ENCODE measurements around the gene SLU7. TPM values are rescaled to one million over a fixed set of nuclear protein-coding genes. Genes with fewer than 3 reads are reported as not detected.

SLU7 gene
- total RNA-seq, 1 experiment from 2014 or later = 62.8 TPM

DNA sequence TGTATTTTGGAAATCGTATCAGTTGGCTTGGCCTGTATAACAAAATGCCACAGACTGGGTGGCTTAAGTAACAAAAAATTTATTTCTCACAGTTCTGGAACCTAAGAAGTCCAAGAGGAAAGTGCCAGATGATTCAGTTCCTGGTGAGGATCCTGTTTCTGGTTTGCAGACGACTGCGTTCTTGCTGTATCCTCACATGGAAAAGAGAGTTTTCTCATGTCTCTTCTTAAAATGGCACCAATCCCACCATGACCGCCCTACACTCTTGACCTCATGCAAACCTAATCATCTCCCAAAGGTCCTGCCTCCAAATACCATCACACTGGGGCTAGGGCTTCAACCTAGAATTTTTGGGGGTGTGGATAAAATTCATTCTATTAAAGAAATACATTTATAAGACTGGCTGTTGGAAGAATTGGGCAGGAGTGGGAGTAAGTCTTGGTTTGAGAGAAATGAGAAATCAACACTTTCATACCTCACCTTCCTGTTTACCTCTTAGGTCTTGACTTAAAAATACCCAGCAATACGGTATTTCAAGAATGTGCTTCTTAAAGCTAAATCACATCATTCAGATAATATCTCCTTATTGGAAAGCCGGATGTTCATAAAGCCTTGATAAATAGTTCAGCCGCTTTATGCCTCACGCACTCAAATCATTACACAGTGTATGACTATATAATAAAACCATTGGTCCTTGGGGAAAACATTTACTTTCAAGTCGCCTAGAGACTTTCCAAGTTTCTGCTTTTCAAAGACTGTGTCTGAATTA is 31.5 kb upstream of the SLU7 start:
- TF ChIP-seq, protein P1, sequence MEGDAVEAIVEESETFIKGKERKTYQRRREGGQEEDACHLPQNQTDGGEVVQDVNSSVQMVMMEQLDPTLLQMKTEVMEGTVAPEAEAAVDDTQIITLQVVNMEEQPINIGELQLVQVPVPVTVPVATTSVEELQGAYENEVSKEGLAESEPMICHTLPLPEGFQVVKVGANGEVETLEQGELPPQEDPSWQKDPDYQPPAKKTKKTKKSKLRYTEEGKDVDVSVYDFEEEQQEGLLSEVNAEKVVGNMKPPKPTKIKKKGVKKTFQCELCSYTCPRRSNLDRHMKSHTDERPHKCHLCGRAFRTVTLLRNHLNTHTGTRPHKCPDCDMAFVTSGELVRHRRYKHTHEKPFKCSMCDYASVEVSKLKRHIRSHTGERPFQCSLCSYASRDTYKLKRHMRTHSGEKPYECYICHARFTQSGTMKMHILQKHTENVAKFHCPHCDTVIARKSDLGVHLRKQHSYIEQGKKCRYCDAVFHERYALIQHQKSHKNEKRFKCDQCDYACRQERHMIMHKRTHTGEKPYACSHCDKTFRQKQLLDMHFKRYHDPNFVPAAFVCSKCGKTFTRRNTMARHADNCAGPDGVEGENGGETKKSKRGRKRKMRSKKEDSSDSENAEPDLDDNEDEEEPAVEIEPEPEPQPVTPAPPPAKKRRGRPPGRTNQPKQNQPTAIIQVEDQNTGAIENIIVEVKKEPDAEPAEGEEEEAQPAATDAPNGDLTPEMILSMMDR (IDR thresholded peaks at IDR 0.05; ENCODE audit: unreplicated experiment) = no peak
- Mint-ChIP-seq H3K4me3 (ENCODE audit: low read depth, unreplicated experiment) (no peak overlapping the region), H3K27ac (ENCODE audit: unreplicated experiment) (no peak overlapping the region), H3K36me3 (ENCODE audit: insufficient read depth, unreplicated experiment) (no peaks in the 10 kb centered on the region), H3K9me3 (ENCODE audit: low read depth, unreplicated experiment) (no peaks in the 10 kb centered on the region), H3K27me3 (ENCODE audit: unreplicated experiment) (no peaks in the 10 kb centered on the region), H3K4me1 (ENCODE audit: low read depth, unreplicated experiment) (no peaks in the 10 kb centered on the region)
- no TSS peak for BruUV-seq (replicated peaks)
- CTCF ChIA-PET = interaction anchor here (0.5 kb wide), 1 partner anchor 29 kb away, joined by 4 read pairs; the partner anchor contains the start of gene PTTG1
- no peak for DNase-seq
- intact Hi-C loops (cut with micrococcal nuclease; ENCODE audit: unreplicated experiment) = no loop called here

DNA sequence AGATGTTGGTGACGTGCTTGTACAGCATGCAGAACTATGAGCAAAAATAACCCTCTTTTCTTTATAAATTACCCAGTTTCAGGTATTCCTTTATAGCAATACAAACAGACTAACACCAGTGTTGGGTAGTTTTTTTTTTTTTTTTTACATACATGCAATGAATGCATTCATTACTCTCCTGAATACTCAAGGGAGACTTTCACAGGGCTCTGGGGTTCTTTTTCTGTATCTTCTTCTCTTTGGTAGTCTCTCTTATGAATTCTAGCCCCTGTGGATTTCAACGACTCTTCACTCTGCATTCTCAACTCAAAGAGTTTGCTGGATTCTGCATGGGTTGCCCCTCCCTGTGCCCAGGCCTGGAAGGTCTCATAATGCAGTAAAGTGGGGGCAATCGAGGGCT is 30.6 kb upstream of the SLU7 start:
- TF ChIP-seq, protein P1 (IDR thresholded peaks at IDR 0.05; ENCODE audit: unreplicated experiment) = no peak
- no TSS peak for BruUV-seq (replicated peaks)
- CTCF ChIA-PET = interaction anchor here (1.1 kb wide), 1 partner anchor 10 kb away, joined by 3 read pairs; no protein-coding TSS in a partner anchor

DNA sequence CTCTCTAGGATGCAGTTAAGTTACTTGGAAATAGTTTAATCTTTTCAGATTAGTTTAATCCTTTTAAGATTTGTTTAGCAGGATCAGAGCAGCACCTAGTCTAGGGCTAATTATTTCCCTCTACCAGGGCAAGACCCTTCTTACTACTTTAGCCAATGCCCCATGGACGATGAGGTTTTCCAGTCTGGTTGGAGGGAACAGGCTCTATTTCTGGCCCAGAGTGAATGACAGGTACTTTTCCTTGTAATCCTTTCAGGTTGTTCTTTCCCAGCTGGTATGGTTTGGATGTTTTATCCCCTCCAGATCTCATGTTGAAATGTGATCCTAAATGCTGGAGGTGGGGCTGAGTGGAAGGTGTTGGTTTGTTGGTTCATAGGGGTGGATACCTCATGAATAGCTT is 30.0 kb upstream of the SLU7 start:
- H3K4me3 Mint-ChIP-seq (ENCODE audit: low read depth, unreplicated experiment) = no peak overlapping the region
- H3K27me3 Mint-ChIP-seq (ENCODE audit: unreplicated experiment) = no peaks in the 10 kb centered on the region
- DNase-seq = no peak
- CTCF ChIA-PET = interaction anchor here (1.1 kb wide), 1 partner anchor 10 kb away, joined by 3 read pairs; no protein-coding TSS in a partner anchor
- no TSS peak for BruUV-seq (replicated peaks)
- H3K27ac Mint-ChIP-seq (ENCODE audit: unreplicated experiment) = no peak overlapping the region
- TF ChIP-seq, protein P1 (IDR thresholded peaks at IDR 0.05; ENCODE audit: unreplicated experiment) = no peak
- no peaks in the 10 kb centered on the region for H3K4me1 Mint-ChIP-seq (ENCODE audit: low read depth, unreplicated experiment)
- intact Hi-C loops (cut with micrococcal nuclease; ENCODE audit: unreplicated experiment) = no loop called here
- no peaks in the 10 kb centered on the region for H3K9me3 Mint-ChIP-seq (ENCODE audit: low read depth, unreplicated experiment)
- H3K36me3 Mint-ChIP-seq (ENCODE audit: insufficient read depth, unreplicated experiment) = no peaks in the 10 kb centered on the region

More for the DNA sequence above, 30.6 kb upstream of the SLU7 start:
- Mint-ChIP-seq H3K4me3 (ENCODE audit: low read depth, unreplicated experiment) (no peak overlapping the region), H3K27ac (ENCODE audit: unreplicated experiment) (no peak overlapping the region), H3K4me1 (ENCODE audit: low read depth, unreplicated experiment) (no peaks in the 10 kb centered on the region), H3K27me3 (ENCODE audit: unreplicated experiment) (no peaks in the 10 kb centered on the region), H3K36me3 (ENCODE audit: insufficient read depth, unreplicated experiment) (no peaks in the 10 kb centered on the region), H3K9me3 (ENCODE audit: low read depth, unreplicated experiment) (no peaks in the 10 kb centered on the region)
- intact Hi-C loops (cut with micrococcal nuclease; ENCODE audit: unreplicated experiment) = no loop called here
- no peak for DNase-seq

DNA sequence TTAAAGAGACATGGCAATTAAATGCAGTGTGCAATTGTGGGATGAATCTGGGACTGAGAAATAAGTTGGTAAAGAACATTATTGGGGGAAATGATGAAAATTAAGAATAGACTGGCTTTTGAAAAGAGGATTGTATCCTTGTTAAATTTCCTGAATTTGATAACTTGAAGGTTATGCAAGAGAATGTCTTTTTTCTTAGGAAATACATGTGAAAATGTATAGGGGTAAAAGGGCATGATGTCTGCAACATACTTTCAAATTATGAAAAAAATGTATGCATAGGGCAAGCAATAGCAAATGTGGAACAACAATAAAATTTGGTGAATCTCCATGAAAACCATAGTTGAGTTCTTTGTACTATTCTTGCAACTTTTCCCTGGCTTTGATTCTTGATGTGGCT is 26.9 kb upstream of the SLU7 start:
- Mint-ChIP-seq H3K9me3 (ENCODE audit: low read depth, unreplicated experiment) (no peaks in the 10 kb centered on the region), H3K27me3 (ENCODE audit: unreplicated experiment) (no peaks in the 10 kb centered on the region), H3K4me3 (ENCODE audit: low read depth, unreplicated experiment) (no peak overlapping the region), H3K27ac (ENCODE audit: unreplicated experiment) (no peak overlapping the region), H3K4me1 (ENCODE audit: low read depth, unreplicated experiment) (peaks cover 9% of the 10 kb centered on the region), H3K36me3 (ENCODE audit: insufficient read depth, unreplicated experiment) (no peaks in the 10 kb centered on the region)
- no TSS peak for BruUV-seq (replicated peaks)
- TF ChIP-seq, protein P1 (IDR thresholded peaks at IDR 0.05; ENCODE audit: unreplicated experiment) = no peak
- intact Hi-C loops (cut with micrococcal nuclease; ENCODE audit: unreplicated experiment) = no loop called here
- CTCF ChIA-PET = no interaction called here
- no peak for DNase-seq

Data from Calu3 (cell line).